Common myeloid progenitor, CD34-positive (primary cell): ENCODE data around the gene DYNLL2.
A peak's percentile ranks its signal among the peaks of the same experiment; 100 is the strongest.

Source experiments
- CTCF ChIA-PET: fragments of 350-600 bp; sonication (Branson Sonifier 250); formaldehyde crosslinking; loops from one replicate; lab custom pipeline; 2021; ENCODE audit warnings: antibody characterized with exemption; lab: Charles Lee
- POLR2A ChIA-PET: fragments of 350-600 bp; sonication (Branson Sonifier 250); formaldehyde crosslinking; loops from one replicate; lab custom pipeline; 2021; ENCODE audit warnings: antibody characterized with exemption; lab: Charles Lee
- DNase-seq, 3 donors: peaks; one replicate each; pipeline versions ENCODE4 v3.0.0 to v3.0.0-alpha.2; 2013
- H3K27ac ChIP-seq, 2 experiments: 1 replicate in 1 of 2; 2 replicates in 1 of 2; pipeline ENCODE4 v1.7.0; 2013; ENCODE audit warnings: inconsistent platforms in 2 of 2, low read length in 2 of 2, mild to moderate bottlenecking in 2 of 2, low read depth in 1 of 2, moderate library complexity in 1 of 2; ENCODE audit not compliant: severe bottlenecking in 2 of 2, insufficient read depth in 1 of 2, poor library complexity in 1 of 2
- H3K27me3 ChIP-seq, 5 experiments: replicated peaks in 2 of 5; 1 replicate in 3 of 5; 2 replicates in 2 of 5; pipeline versions ENCODE4 v1.6.1 to v1.7.0; 2013; ENCODE audit warnings: low read length in 4 of 5, mild to moderate bottlenecking in 2 of 5, moderate library complexity in 2 of 5, inconsistent platforms in 1 of 5; ENCODE audit not compliant: insufficient read depth in 5 of 5, control insufficient read depth in 4 of 5
- H3K36me3 ChIP-seq, 4 experiments: 1 replicate in 2 of 4; 2 replicates in 2 of 4; pipeline versions ENCODE4 v1.6.1 to v1.7.0; 2013; ENCODE audit warnings: low read length in 3 of 4, control low read depth in 1 of 4, mild to moderate bottlenecking in 1 of 4; ENCODE audit not compliant: control insufficient read depth in 4 of 4, insufficient read depth in 4 of 4
- H3K4me1 ChIP-seq, 4 experiments: 1 replicate in 3 of 4; 2 replicates in 1 of 4; pipeline versions ENCODE4 v1.6.1 to v1.7.1; 2013; ENCODE audit warnings: low read length in 3 of 4, mild to moderate bottlenecking in 3 of 4, control low read depth in 1 of 4, inconsistent platforms in 1 of 4, moderate library complexity in 1 of 4; ENCODE audit not compliant: control insufficient read depth in 4 of 4, insufficient read depth in 4 of 4; ENCODE audit errors: control extremely low read depth in 1 of 4
- H3K4me3 ChIP-seq, 7 experiments: 1 replicate in 4 of 7; 2 replicates in 3 of 7; pipeline versions ENCODE4 v1.5.1 to v1.7.0; 2013; ENCODE audit warnings: mild to moderate bottlenecking in 7 of 7, low read length in 6 of 7, moderate library complexity in 6 of 7, inconsistent platforms in 2 of 7, low read depth in 2 of 7, control low read depth in 1 of 7; ENCODE audit not compliant: insufficient read depth in 4 of 7, control insufficient read depth in 1 of 7; ENCODE audit errors: extremely low read depth in 1 of 7
- H3K9me3 ChIP-seq, 5 experiments: 1 replicate in 4 of 5; 2 replicates in 1 of 5; pipeline versions ENCODE4 v1.6.1 to v1.7.1; 2013; ENCODE audit warnings: low read length in 4 of 5, mild to moderate bottlenecking in 2 of 5, inconsistent platforms in 1 of 5, low read depth in 1 of 5, moderate library complexity in 1 of 5; ENCODE audit not compliant: control insufficient read depth in 4 of 5, insufficient read depth in 2 of 5; ENCODE audit errors: control extremely low read depth in 1 of 5
- WGBS: methylation state at CpG from one replicate; pipeline ENCODE4 v1.1.5; 2013; ENCODE audit not compliant: insufficient coverage; 5-methylcytosine and 5-hydroxymethylcytosine counted together

DYNLL2 gene

DNA sequence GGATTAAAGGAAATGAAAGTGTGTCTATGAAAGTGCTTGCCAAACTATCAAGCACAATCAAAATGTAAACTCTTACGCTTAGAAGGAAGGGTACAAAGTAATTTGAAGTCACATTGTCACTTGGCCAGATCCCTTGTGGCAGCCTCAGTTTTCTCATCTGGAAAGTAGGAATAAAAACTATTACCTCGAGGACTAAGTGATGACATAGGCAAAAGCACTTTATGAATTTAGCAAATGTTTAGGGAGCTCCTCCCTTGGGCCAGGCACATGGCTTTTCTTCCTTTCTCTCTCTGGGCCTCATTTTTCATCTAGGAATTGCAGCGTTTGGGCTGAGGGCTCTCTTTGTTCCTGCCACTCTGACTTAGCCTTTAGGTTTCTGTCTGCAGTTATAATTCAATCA lies 28.5 kb downstream of the DYNLL2 start:
- Histone ChIP-seq H3K36me3 (no peaks in the 10 kb centered on the region), H3K4me1 (no peaks in the 10 kb centered on the region), H3K4me3 (no peak overlapping the region), H3K27ac (no peak overlapping the region), H3K27me3 (peaks cover 0 to 21% (median 0%) of the 10 kb centered on the region in 5 experiments), H3K9me3 (no peaks in the 10 kb centered on the region)
- POLR2A ChIA-PET = no interaction called here
- WGBS = 100% methylated on average over 1 of the region's 3 CpGs
- no peak for DNase-seq
- CTCF ChIA-PET = interaction anchor here (0.8 to 3.2 kb wide), 7 partner anchors 10 to 254 kb away, joined by 3 to 24 read pairs (median 4); no protein-coding TSS in a partner anchor

DNA sequence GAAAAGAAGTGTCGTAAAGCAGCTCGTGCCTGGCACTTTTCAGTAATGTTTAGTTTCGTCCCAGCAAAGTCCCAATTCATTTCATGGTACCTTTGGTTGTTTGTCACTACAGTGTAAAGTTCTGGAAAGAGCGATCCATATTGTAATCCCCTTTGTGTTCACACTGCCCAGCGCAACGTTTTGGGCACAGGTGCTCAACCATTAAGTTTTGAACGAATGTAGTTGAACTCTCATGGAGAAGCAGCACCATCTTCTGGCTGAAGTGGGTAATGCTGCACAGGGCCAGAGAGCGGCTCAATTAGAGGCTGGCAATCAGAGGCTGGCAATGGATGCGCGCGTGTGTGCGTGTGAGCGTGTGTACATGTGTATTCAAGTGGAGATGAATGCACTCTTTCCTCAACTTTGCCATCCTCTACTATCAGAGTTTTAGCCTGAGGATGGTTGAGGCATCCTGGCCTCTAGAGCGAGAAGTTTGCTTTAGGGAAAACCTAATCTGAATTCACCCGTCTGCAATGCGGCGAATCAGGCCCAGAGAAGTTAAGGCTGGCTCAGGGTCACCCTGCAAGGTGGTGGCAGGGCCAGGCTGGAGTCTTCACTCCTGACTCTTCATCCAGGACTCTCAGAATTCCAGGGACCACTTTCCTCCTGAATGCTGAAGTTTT lies 29.9 kb downstream of the DYNLL2 start:
- DNase-seq = peak; percentile 75 to 87 (median 81)
- Histone ChIP-seq H3K36me3 (no peaks in the 10 kb centered on the region), H3K4me3 (no peak overlapping the region), H3K4me1 (no peaks in the 10 kb centered on the region), H3K27ac (no peak overlapping the region), H3K27me3 (peaks cover 0 to 21% (median 0%) of the 10 kb centered on the region in 5 experiments), H3K9me3 (no peaks in the 10 kb centered on the region)
- CTCF ChIA-PET = interaction anchor here (1.0 to 3.2 kb wide), 11 partner anchors 9 to 255 kb away, joined by 3 to 24 read pairs (median 5); partner anchors contain the start of gene SRSF1
- POLR2A ChIA-PET = no interaction called here
- WGBS = 53% methylated on average over 11 of the region's 17 CpGs

DNA sequence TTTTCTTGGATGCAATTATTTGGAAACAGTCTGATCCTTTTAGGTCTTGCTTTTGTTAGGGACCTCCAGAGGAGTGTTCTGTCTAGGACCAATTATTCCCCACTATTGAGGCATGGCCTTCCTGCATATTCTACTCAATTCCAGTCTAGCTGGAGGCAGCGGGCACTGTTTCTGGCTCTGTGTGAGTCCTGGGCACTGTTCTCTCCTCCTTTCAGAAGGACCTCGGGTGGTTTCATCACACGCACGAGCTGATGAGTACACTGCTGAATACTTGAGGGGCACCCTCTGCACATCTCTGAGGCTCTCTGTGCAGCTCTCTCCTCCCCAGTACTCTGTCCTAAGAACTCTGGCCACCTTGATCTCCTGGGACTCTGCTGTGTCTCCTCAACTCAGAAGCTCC lies 30.7 kb downstream of the DYNLL2 start:
- no peaks in the 10 kb centered on the region for H3K9me3 ChIP-seq
- ChIA-PET CTCF (interaction anchor here (1.2 to 3.2 kb wide), 11 partner anchors 9 to 389 kb away, joined by 3 to 24 read pairs (median 5); partner anchors contain the start of gene SRSF1), POLR2A (no interaction called here)
- no peak overlapping the region for H3K4me3 ChIP-seq
- DNase-seq = no peak
- 89% methylated on average over 4 of the region's 4 CpGs for WGBS
- no peaks in the 10 kb centered on the region for H3K36me3 ChIP-seq
- H3K27ac ChIP-seq = no peak overlapping the region
- H3K4me1 ChIP-seq = no peaks in the 10 kb centered on the region
- H3K27me3 ChIP-seq = peaks cover 0 to 21% (median 2%) of the 10 kb centered on the region in 5 experiments

DNA sequence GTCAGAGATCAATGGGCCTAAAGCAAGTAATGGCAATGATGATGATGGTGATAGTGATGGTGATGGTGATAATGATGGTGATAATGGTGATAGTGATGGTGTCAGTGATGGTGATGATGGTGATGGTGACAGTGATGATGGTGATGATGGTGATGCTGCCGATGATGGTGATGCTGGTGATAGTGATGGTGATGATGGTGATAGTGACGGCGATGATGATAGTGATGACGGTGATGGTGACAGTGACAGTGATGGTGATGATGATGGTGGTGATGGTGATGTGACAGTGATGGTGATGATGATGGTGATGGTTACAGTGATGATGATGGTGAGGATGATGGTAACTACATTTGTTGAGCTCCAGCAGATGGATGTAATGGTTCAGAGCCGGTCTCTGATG lies 34.2 kb downstream of the DYNLL2 start:
- DNase-seq = no peak
- ChIA-PET CTCF (interaction anchor here (1.0 to 1.8 kb wide), 5 partner anchors 9 to 258 kb away, joined by 3 to 6 read pairs (median 4); no protein-coding TSS in a partner anchor), POLR2A (no interaction called here)
- H3K9me3 ChIP-seq = no peaks in the 10 kb centered on the region
- no peaks in the 10 kb centered on the region for H3K4me1 ChIP-seq
- no peak overlapping the region for H3K4me3 ChIP-seq
- H3K36me3 ChIP-seq = no peaks in the 10 kb centered on the region
- H3K27ac ChIP-seq = no peak overlapping the region
- 95% methylated on average over 5 of the region's 5 CpGs for WGBS
- peaks cover 0 to 21% (median 2%) of the 10 kb centered on the region in 5 experiments for H3K27me3 ChIP-seq

DNA sequence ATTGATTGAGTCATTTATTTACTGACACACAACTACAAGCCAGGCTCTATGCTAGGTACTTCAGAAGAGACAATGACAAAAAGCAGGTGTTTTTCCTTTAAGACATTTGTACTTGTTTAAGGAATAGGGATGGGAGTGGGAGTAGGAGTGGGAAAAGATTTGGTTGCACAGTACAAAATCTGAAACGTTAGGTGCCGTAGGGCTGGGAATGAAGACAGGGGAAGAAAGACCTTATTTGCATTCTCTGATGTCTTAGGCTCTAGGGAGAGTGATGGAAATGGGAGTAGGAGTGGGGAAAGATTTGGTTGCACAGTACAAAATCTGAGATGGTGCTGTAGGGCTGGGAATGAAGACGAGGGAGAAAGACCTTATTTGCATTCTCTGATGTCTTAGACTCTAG lies 36.3 kb downstream of the DYNLL2 start:
- H3K4me3 ChIP-seq = no peak overlapping the region
- CTCF ChIA-PET = interaction anchor here (1.6 kb wide), 1 partner anchor 54 kb away, joined by 6 read pairs; no protein-coding TSS in a partner anchor
- peaks cover 0 to 17% (median 1%) of the 10 kb centered on the region in 5 experiments for H3K27me3 ChIP-seq
- no peak for DNase-seq
- POLR2A ChIA-PET = no interaction called here
- H3K36me3 ChIP-seq = no peaks in the 10 kb centered on the region
- no peaks in the 10 kb centered on the region for H3K9me3 ChIP-seq
- WGBS = 83% methylated on average over 3 of the region's 3 CpGs
- no peaks in the 10 kb centered on the region for H3K4me1 ChIP-seq
- no peak overlapping the region for H3K27ac ChIP-seq

DNA sequence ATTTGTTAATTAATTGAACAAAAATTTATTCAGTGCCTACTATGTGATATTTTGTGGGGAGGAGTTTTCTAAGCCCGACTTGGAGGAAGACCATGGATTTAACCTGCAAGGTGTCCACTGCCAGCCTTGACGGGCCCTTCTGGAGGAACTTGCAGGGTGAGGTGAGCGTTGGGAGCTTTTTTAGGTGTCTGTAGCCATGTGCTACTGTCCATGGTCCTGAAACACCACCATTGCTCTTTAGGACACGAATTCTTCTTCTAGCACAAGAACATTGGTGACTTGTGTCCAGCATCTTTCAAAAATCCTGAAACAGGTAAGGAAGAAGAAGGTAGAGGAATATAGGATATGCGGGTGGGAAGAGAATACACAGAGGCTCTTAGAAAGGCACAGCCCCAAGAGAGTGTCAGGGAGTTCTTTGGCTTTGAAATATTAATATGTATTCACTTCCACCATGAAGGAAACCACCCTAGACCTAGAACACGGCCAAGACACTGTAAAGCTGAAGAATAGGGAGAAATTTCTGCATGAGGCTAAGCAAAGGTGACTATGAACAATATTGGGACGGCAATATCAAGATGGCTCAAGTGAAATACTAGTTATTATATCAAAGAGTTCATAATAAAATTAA lies 37.1 kb downstream of the DYNLL2 start:
- POLR2A ChIA-PET = no interaction called here
- Histone ChIP-seq H3K27ac (no peak overlapping the region), H3K4me1 (no peaks in the 10 kb centered on the region), H3K27me3 (peaks cover 0 to 11% (median 0%) of the 10 kb centered on the region in 5 experiments), H3K36me3 (no peaks in the 10 kb centered on the region), H3K9me3 (no peaks in the 10 kb centered on the region), H3K4me3 (no peak overlapping the region)
- 0% methylated on average over 3 of the region's 7 CpGs for WGBS
- DNase-seq = peak; percentile 61 to 89 (median 85)
- CTCF ChIA-PET = interaction anchor here (1.6 to 2.8 kb wide), 2 partner anchors 50 to 53 kb away, joined by 6 to 15 read pairs; no protein-coding TSS in a partner anchor
